NCI-H1694 (cell line): Measurements from ENCODE around the gene CSNK2A3.
"Not testable (repeated sequence)": the region's sequence is repeated elsewhere in the genome, so short reads cannot be mapped to it uniquely, and the experiment has no call there.

ENCODE experiments used
- DNase-seq: peaks from one replicate; lab custom pipeline; 2025; lab: John Stamatoyannopoulos, UW

Gene CSNK2A3

DNA sequence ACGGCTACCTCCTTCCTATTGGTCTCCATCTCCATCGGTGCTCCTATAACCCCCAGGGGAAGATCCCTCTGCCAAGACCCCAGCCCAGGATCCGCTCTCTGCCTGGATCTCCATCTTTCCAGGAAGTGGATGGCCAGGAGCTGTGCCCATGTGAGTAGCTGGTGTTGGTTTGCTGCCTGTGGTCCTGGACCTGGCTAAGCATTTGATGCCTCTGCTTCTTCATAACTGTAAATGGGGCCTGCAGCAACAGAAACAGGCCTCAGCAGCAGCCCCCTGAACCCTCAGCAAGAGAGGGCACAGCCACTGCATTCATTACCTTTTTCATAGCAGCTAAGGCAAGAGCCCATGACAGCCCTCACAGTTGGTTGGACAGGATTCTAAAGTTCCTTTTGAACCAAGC, 26.6 kb upstream of the CSNK2A3 start:
- no peak for DNase-seq

- no peak for DNase-seq
Measured at GRCh38 chr11:11378184-11378940, 25.3 kb upstream of the CSNK2A3 start.

DNA sequence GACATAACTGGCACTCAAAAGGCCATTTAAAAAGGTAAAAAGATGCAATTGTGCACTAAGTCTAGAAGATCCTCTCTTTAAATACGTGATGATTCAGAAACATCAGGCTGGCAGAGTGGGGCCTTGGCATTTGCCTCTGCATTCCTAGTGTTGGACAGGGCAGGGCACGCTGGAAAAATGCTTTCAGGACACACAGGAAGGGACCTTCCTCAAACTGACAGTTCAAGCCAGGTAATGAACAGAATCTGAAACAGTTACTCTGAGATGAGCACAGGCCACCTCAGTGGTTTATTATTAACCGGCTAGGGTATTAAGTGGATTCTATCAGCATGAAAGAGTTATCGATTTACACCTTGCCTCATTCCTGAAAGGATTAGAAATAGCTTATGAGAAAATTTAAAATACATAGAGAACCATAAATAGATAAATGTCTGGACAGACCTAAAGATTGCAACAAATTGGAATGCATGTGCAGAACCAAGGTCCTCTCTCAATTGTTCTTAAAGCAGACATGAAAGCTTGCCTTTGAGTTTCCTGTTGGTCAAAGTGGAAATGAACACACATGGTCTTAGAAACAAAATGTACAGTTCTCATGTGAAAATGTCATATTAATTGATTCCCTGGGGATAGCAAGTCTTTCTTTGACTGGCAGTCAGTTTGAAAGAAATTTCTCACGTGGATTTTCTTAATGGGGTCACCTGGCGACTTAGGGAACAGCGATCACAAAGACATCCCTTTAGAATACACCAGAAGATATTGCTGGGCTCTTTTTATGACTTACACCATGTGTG, 21.5 kb upstream of the CSNK2A3 start:
- DNase-seq: no peak

- no peak for DNase-seq
Measured at GRCh38 chr11:11373934-11374333, 20.9 kb upstream of the CSNK2A3 start.

DNA sequence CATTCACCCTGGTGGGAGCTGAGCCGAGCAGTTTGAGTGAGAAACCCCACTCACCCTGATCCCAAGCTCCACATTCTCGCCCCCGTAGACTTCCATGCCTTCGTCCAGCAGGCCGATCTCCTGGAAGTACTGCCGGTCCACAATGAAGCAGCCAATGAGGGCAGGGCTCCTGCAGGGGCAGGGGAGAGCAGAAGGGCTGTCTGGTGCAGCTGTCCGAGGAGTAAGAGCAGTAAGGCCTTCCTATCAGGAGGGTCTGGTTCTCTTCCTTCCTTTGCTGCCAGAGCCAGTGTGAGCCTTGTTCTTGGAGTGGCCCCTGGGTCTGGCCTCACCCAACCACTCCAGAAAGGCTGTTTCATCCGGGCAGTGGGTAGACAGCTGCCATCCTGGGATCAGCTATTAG, 19.4 kb upstream of the CSNK2A3 start:
- DNase-seq: no peak

DNA sequence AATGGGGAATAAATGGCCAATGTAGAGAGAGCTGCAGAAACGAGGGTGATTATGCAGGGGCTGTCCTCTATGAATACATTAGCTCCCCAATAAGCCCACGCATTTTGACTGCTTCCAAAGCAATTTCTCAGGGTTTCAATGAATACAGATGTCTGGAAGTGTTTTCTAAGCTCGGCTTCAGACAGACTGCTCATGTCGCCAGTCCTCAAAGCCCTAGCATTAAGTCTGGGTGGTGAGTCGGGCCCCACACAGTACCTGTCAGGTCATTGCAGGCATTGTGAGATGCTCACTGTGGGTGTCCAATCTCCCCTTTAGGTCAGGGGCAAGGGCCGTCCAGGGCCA, 17.9 kb upstream of the CSNK2A3 start:
- DNase-seq: no peak

DNA sequence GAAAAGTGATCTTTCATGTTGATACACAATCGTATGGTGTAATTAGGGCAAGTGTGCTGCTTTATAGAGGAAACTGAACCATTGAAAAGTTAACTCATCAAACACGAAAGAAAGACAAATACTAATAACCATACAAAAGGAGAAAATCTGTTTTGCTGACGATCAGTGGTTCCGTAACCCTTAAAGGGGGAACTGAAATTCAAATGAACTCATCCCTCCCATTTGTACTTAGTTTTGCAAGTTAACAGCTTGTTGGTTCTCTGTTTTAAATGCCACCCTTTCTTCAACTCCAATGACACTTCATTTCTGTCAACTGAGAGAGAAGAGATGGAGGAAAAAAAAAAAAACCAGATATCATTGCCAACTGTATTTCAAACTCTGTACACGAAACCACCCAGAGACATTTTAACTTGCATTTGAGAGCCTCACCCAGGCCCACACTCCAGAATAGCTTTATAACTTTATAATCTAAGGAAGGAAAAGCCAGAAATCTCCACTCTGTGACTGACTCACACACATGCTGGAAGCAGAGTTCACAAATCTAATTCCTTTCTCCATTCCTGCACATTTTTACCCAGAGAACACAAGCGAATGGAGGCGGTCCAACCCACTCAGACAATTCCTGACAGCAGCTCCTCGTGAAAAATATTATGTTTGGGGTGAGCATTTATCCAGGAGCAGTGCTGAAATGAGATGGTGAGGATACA, 17.4 kb upstream of the CSNK2A3 start:
- DNase-seq: no peak

- no peak for DNase-seq
Measured at GRCh38 chr11:11366793-11367192, 13.7 kb upstream of the CSNK2A3 start.

DNA sequence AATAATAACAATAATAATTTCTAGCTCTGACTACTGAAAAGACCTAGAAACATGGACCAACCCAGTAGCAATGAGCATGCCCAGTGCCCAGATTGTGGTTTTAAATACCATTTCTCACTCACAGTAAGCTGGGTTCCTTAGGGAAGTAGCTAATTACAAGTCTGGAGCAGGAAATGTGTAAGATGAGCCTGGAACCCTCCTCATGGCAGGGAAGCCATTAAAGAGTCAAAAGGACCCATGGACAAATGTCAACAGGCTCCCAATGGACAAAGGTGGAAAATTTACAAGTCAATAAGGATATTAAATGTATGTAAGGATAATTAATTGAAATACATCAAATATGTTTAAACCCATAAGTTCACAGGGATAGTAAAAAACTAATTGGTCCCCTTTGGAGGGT, 10.6 kb upstream of the CSNK2A3 start:
- no peak for DNase-seq

GRCh38 chr11:11359611-11360010, 6.6 kb upstream of the CSNK2A3 start:
- DNase-seq: no peak

GRCh38 chr11:11356842-11357241, 3.8 kb upstream of the CSNK2A3 start:
- DNase-seq: no peak

- not testable (repeated sequence) for DNase-seq
Measured at GRCh38 chr11:11351851-11352250, 1.2 kb downstream of the CSNK2A3 start.

GRCh38 chr11:11351042-11351586, 1.9 kb downstream of the CSNK2A3 start:
- no peak for DNase-seq

GRCh38 chr11:11349870-11350337, 3.1 kb downstream of the CSNK2A3 start:
- no peak for DNase-seq

DNA sequence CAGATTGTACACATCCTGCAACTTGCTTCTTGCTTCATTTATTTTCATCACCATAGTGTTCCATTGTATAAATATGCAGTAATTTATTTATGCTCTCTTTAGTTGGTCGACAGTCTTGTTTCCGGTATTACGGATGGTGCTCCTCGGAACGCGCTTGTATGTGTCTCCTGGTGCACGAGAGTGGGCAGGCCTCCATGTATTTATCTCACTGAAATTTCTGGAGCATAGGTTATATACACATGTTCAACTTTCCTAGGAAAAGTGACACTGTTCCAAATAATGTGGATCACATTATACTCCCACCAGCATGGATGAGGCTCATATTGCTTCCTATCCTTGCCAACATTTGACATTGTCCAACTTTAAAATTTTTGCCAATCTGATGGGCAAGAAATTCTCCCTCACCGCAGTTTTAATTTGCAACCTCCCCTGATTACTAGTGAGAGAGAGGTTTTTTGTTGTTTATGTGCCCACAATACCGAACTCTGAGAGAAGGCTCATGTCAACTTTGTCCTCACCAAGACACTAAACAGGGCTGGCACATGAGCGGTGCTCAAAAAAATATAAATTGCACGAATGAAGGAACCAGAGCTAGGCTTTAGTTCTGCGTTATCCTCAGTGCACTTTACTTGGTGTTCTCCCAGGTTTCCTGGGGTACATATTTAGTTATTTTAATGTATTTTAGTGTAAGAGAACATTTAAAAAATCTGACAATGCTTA, 3.8 kb downstream of the CSNK2A3 start:
- DNase-seq: no peak

GRCh38 chr11:11348303-11348702, 4.7 kb downstream of the CSNK2A3 start:
- DNase-seq: no peak

GRCh38 chr11:11347592-11347991, 5.5 kb downstream of the CSNK2A3 start:
- no peak for DNase-seq

DNA sequence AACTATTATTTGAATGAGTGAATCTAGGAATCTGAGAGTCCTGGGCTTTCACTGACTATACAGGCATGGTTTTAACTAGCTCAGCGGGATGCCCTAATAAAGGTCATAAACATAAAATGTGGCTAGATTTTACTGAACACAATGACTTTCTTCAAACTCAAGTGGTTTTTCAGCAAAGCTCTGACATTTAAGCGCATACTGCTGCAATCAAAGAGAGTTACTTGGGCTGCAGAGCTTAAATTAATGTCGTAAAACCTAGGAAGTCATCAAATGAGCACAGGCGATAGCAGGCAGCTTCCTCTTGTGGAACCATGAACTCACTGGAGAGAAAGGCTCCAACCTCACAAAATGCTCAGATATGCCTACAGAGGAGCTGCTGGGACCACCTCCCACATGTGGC, 6.7 kb downstream of the CSNK2A3 start:
- no peak for DNase-seq

DNA sequence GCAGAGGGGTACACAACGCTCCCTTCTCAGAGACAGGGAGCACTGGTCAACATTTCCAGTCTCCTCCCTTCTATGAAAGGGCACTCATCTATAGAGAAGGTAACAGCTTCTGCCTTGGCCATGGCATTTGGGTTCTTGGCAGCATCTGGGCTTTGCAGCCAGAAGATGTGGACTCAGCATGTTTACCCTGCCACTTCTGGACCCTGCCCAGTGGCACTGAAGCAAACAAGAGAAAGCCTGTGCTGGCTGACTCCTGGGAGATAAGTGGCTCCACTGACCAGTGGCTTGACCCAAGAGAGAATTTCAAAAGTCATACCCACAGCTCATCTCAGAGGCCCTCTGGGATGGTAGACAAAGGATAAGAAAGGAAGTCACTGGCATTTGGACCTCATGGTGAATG, 8.0 kb downstream of the CSNK2A3 start:
- DNase-seq: no peak

DNA sequence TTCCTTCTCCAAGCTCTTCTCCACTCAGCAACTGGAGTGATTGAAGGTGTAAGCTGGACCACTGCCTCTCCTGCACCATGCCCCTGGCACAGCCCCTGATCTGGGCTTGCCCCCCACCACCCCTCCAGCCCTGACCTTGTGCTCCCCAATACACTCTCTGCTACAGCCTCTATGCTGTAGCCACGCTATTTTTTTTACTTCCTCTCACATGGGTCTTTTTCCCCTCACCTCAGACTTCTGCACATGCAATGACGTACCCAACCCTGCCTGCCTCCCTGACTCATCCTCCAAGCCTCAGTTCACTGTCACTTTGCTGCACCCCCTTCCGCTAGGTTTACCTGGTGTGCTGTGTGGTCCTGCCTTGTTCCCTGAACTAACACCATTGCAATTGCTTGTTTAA, 9.0 kb downstream of the CSNK2A3 start:
- no peak for DNase-seq

- no peak for DNase-seq
Measured at GRCh38 chr11:11338304-11338703, 14.7 kb downstream of the CSNK2A3 start.

DNA sequence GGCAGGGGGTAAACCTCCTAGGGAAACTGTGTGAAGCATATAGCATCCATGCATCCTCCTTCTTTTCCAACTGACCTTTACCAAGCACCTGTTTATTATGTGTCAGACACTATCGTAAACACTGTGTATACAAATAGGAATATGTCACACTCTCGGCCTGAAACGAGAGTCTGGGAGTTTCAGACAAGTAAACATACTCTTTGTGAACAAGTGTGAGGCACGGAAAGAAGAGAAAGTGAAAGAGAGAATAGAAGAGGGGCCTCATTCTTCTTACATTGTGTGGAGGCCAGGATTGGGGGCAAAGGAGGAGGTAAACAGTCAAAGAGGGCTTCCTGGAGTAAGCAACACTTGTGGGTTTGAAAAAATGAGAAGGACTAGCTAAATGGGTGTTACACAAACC, 16.4 kb downstream of the CSNK2A3 start:
- no peak for DNase-seq
